Measurements from ENCODE around the gene FAM72B.
A peak's percentile ranks its signal among the peaks of the same experiment; 100 is the strongest.
"Not testable (repeated sequence)": the region's sequence is repeated elsewhere in the genome, so short reads cannot be mapped to it uniquely, and the experiment has no call there.

FAM72B gene

DNA sequence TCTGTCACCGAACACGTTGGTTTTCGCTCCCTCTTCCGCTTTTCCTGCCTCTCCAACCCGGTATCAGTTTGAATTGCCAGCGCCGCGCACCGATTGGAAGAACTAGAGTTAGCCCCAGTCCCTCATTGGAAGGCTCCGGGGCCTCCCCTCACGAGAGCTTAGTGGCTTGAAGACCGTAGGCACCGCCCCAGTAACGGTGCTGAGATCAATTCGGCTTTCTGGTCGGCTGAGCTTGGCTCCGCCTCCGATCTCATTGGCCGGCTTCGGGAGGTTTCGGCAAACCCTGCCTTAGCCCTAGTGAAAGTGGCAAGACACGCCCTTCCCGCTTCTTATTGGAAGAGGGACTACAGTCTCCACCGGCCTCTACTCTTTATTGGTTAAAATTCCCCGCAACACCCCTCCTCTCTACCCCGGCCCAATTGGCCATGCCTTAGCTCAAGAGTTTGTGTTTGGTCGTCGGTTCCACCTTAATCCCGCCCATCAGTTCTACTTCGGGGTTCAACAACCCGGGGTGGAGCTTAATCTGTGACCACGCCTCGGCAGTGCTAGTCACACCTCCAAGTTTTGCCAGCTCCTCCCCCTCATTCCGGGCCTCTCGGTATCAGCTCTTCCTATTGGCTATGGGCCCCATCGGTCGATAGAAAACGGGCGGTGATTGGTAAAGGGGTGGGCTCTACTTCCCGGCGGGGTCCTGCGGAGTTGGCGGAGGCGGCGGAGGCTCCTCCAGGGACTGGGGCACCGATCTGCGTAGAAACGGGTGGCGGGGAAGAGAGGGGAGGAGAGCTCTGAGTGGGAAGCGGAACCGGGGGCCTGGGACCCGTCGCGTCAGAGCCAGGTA is at the start of gene FAM72B, which contains the start of gene SRGAP2C:
Gene FAM72B, minus strand, starts transcription at position 51 of the 838 bp plus-strand sequence. CDS start 851 bp downstream, outside the sequence.
Gene SRGAP2C, plus strand, starts transcription at position 686 of the 838 bp plus-strand sequence. CDS start 2,472 bp downstream, outside the sequence.
- peak; percentile 76 for DNase-seq (ENCODE audit: low read depth)

DNA sequence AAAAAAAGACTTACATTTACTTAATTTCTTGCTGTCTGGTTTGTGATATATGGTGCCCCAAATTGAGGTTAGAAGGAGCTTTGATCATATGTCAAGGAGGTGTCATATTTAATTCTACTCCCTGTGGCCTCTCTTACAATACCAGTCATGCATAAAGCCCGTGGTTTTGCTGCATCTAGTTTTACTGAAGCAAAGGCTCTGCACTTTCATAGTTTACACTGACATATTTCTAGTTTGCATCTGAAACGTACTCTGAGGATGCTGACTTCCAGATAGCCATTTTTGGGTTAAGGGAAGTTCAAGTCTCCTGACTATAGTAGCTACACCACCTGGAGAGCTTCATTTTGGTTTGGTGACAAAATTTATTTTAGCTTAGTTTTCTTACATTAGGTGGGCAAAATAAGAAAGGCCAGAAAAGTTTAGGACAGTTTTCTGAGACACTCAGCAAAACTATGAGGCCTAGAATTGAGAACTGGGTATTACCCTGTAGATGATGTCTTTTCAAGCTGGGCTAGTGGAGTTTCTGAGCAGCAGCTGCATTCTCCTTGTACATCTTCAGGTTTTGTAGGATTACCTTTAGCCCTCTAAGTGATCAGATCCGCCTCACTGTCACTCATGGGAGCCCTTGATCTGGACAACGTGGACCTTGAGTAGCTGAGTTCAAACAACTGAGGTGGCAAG is 48.4 kb upstream of the FAM72B start:
- not testable (repeated sequence) for DNase-seq (ENCODE audit: low read depth)

DNA sequence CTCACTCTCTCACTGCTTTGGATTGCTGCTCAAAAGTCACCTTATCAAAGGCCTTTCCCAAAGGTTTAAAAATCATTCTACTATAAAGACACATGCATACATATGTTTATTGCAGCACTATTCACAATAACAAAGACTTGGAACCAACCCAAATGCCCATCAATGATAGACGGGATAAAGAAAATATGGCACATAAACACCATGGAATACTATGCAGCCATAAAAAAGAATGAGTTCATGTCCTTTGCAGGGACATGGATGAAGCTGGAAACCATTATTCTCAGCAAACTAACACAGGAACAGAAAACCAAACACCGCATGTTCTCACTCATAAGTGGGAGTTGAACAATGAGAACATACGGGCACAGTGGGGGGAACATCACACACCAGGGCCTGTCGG is 46.5 kb upstream of the FAM72B start:
- not testable (repeated sequence) for DNase-seq (ENCODE audit: low read depth)

GRCh38 chr1:121227544-121228330 is 43.6 kb upstream of the FAM72B start:
- DNase-seq (ENCODE audit: low read depth) = not testable (repeated sequence)

GRCh38 chr1:121226925-121227324 is 42.8 kb upstream of the FAM72B start:
- DNase-seq (ENCODE audit: low read depth) = not testable (repeated sequence)

DNA sequence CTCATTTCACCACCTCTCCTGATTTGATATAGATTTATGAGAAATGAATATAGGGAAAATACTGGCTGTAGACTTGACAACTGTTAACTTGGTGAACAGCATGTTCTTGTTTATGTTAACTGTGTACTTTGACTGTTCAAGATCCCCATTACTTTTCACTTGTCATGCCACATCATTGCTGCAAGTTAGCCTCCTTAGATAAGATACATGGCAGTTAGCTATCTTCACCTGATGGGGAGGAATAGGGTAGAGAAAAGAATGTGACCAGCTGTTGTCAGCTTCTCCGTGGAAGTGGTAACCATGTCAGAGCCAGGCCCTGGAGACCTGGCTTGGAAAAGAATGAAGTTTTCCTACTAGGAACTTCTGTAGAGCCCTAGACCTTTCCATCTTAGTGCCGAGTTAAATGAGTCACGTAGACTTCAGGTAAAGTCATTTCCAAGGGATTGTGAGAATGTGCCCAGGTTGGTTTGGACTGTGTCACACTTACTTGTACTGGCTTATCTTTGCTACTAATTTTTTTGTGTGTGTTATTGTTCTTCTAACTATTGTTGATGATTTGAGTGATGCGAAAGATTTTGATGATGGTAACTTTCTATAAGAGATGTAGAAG is 42.3 kb upstream of the FAM72B start:
- DNase-seq (ENCODE audit: low read depth) = not testable (repeated sequence)

DNA sequence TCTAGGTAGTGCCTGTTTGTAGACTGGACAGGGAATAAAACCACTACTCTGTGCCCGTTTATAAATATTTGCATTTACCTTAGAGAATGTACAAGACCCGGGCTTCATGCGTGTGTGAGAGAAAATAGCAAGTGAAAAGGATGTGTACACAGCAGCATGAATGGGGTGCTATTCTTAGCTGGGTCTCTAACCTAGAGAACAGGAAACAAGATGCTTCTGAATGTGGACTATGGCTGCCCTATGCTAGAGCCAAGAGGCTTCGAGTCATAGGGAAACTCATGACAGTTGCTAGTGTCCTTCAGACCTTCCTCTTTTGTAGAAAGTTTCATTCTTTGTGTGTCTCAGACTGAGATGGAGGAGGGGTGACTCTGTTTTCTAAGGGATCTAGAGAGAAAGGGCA is 40.6 kb upstream of the FAM72B start:
- DNase-seq (ENCODE audit: low read depth) = not testable (repeated sequence)

DNA sequence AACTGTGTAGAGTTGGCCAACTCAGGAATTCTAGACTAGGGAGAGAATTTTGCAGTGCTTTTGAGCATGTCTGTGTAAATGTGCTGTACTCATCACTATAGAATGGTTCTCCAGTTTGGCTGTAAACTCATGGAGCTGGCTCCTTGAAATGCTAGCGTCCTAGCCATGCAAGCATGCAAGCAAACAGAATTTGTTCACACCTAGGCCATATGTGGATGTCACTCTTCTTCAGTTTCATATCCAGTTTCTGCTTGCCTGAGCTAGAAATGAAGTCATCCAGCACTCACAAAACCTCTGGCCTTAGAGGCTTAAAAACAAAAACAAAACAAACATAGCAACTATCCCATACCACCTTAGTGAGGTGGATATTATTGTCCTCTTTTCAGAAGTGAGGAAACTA is 37.6 kb upstream of the FAM72B start:
- not testable (repeated sequence) for DNase-seq (ENCODE audit: low read depth)

- not testable (repeated sequence) for DNase-seq (ENCODE audit: low read depth)
These were observed 32.5 kb upstream of the FAM72B start for GRCh38 chr1:121216676-121217075.

DNA sequence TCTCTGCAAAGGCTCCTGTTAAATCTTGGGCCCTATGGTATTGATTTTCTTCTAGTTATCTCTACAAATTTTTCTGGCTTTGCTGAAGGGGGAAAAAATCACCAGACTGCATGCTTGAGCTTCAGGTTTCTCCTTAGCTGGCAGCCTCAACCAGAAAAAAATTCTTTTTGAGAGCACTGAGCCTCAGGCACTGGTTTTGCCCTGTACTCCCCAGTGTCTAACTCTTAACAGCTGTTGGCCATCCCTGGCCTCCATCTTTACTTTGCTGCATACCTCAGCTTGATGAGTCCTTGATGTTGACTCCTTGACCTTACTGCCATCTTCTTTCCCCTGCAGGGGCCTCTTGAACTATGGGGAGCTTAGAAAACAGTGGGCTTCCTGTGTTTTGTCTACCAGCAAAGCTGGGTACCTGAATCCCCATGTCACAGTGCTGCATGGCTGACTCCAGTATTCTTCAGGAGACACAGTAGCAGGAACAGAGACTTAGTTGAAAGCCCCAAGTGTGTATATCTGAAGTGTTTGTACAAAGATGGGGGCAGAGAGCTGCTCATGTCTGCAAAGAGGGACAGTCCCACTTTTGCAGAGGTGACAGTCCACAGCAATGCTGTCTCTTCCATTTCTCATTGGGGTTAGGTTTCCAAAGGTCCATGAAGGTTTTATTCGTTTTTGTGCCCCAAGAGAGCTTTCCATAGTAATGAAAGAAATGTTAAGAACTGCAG is 31.7 kb upstream of the FAM72B start:
- DNase-seq (ENCODE audit: low read depth) = not testable (repeated sequence)

DNA sequence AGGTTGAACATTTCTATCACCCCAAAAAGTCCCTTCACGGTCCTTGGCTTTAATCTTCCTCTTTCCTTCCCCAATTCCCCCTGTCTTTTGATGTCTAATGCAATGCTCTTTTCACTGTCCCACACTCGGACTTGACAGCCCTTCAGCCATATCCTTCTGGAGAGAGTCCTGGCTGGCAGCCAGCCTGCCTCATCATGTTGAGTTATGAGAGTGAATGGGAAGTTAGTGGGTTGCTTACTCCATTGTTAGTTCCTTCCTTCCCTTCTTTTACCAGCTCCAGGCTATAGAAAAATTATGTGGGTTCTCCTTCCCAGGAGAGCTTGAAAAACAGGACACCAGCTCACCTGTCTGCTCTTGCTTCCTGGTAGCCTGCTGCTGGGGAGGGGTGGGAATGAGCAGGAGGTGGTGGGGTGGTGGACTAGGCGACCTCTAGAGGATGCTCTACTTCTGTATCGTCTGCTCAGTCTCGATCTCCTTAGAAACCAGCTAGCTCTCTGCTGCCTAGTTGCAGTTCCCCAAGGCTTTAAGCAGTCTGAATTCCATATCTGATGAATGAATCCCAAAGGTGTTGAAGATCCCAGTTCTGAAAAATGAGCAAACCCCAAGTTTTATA is 30.5 kb upstream of the FAM72B start:
- DNase-seq (ENCODE audit: low read depth) = not testable (repeated sequence)

DNA sequence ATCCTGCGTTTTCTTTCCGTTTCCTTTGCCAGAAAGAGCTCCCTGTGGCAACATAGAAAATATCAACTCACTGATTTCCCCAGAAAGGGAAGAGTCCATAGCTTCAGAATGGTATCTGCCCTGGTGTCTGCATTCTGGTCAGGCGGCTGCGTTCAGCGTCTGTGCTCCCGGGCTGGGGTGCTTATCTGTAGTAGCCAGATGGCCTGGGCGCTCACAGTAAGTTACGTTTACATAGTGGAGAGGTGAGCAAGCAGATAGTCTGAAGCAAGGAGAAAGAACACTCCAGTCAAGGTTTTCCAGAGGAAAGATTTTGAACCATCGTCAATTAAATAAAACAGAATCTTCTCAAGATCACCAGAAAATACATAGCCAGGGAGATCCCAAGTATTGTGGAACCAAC is 29.4 kb upstream of the FAM72B start:
- not testable (repeated sequence) for DNase-seq (ENCODE audit: low read depth)

GRCh38 chr1:121210778-121211177 is 26.6 kb upstream of the FAM72B start:
- DNase-seq (ENCODE audit: low read depth) = not testable (repeated sequence)

DNA sequence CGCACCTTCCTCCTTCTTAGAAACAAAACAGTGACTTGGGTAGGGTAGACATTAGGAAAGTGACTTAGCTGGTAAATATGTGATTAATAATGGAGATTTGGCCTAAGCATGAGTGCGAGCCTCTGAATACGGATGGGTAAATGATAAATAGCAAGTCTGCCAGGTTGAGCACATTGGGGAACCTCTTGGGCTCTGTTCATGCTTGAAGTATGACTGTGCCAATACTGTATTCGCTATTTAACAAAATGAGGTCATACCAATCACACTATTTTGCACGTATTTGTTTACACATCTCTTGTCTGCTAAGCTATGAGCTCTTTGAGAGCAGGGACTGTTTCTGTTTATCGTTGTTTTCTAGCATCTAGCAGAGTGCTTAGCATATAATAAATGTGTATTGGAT is 24.2 kb upstream of the FAM72B start:
- not testable (repeated sequence) for DNase-seq (ENCODE audit: low read depth)

DNA sequence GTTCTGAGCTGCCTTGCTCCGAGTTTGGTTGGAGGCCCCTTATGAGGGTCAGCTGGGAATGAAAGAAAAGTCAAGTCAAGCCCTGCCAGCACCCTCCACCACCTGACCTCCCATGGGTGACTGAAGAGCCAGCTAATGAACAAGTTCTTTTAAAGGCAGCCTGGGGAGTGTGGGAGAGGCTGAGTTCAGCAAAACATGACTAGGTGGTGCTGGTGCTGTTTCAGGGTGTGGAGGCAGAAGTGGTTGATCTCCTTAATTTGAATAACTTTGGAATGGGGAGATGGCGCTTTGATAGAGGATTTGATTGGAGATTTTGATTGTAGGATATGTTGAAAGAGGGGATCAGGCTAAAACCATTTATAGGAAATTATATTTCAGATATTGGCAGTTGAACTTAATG is 23.2 kb upstream of the FAM72B start:
- DNase-seq (ENCODE audit: low read depth) = not testable (repeated sequence)

DNA sequence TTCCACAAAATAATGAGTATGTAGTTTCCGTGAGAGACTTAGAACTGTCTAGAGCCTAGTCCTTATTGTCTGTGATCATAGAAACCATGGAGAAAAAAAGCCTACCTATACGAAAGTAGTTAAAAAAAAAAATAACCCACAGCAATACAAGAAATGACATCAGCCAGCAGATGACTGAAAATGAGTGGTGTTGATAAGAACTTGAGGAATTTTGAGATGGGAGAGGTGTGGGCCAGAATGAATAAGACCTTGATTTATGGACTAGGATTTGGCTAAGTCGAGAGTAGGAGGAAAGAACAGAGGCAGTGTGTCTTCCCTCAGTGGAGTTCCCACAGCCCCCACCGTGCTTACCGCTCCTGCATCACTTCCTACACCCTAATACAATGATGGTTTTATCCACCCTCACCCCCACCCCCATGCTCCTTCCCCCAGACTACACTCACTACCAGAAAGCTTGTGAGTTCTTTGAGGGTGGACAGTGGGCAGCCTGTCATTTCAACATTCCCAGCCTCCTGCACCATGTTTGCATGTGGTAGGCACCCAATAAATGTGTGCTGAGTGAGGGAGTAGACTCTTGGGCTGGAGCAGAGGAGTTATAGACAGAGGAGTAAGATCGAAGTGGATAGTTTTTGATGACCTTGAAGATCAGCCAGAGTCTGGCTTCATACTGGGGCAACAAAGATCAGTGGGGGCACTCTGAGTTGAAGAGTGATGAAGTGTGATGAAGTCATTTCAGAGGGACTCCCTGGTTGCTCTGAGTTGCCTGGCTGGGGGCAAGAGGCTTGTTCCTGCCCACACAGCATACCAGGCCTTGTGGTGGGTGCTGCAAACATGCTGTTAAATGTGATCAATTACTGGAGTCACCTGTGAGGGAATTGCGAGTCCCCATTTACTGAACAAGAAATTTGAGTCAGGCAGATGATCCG is 21.9 kb upstream of the FAM72B start:
- not testable (repeated sequence) for DNase-seq (ENCODE audit: low read depth)

- DNase-seq (ENCODE audit: low read depth) = not testable (repeated sequence)
These were observed 18.8 kb upstream of the FAM72B start for GRCh38 chr1:121202986-121203385.

DNA sequence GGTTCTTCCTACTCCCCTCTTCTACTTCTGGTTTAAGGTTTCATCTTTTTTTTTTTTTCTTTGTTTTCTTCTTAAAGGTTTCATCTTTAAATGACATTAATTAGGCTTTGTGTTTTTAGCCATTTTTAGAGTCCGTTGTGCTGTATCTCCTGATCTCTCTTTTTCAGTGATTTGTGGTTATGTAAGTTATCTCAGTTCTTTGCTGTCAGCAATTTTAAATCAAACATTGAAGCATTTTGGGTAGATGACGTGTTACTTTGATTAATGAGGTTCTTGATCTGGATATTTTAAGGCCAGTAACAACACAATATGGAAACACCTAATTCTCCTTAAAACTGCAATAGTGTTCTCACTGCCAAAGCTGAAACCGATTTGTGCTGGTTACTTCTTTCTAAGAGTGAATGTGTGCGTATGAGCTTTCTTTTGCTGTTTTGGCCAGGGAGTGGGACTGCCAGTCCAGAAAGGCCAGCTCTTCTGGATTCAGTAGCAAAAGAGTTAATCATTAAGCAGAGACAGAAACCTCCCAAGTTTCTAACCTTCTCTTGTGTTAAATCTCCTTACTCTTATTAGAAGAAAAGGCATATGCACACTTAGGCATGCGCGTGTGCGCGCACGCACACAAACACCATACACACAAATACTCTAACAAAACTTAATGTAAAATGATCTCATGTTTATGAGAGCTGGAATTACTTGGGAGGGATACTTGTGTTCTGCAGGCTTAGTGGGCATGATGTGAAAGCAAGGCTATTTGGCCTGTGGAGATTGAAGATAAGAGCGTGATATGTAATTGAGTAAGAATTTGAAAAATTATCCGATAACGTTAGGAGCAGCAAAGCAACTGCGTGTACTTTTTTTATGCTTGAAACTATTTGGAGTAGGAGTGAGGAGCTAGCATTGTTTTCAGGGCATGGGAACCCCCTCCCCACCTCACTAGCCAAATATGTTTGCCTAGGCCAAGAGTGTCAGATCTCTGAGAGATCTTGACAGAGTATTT is 17.1 kb upstream of the FAM72B start:
- not testable (repeated sequence) for DNase-seq (ENCODE audit: low read depth)
